GM21717 (cell line): ENCODE data around the gene OR2T10.
A peak's percentile ranks its signal among the peaks of the same experiment; 100 is the strongest.
"Not testable (repeated sequence)": the region's sequence is repeated elsewhere in the genome, so short reads cannot be mapped to it uniquely, and the experiment has no call there.

Experiments
- ATAC-seq: cut with Tn5 transposase; IDR thresholded peaks from one replicate; pipeline ENCODE4 v1.9.1; 2021; ENCODE audit warnings: mild to moderate bottlenecking, moderate library complexity; ENCODE audit not compliant: unreplicated experiment

The OR2T10 gene

GRCh38 chr1:248596615-248597014 lies 885 bp downstream of the OR2T10 start:
- peak; percentile 62 for ATAC-seq

- ATAC-seq: no peak
Observed at GRCh38 chr1:248593226-248593625, 4.3 kb downstream of the OR2T10 start.

GRCh38 chr1:248592655-248593054 lies 4.8 kb downstream of the OR2T10 start:
- ATAC-seq: no peak

GRCh38 chr1:248590055-248590454 lies 7.4 kb downstream of the OR2T10 start:
- ATAC-seq: no peak

- ATAC-seq: no peak
Observed at GRCh38 chr1:248589334-248589733, 8.2 kb downstream of the OR2T10 start.

- ATAC-seq: no peak
Observed at GRCh38 chr1:248585266-248585665, 12.2 kb downstream of the OR2T10 start.

GRCh38 chr1:248576260-248576980 lies 21.1 kb downstream of the OR2T10 start:
- peak; percentile 63 for ATAC-seq

- ATAC-seq: not testable (repeated sequence)
Observed at GRCh38 chr1:248574657-248575056, 22.8 kb downstream of the OR2T10 start, which contains the start of gene OR2T34. Gene OR2T34, minus strand, starts transcription at chr1:248574757. Its CDS starts 0 bp downstream, at chr1:248574757.

GRCh38 chr1:248573856-248574255 lies 23.6 kb downstream of the OR2T10 start:
- ATAC-seq: not testable (repeated sequence)

- not testable (repeated sequence) for ATAC-seq
Observed at GRCh38 chr1:248572049-248572448, 25.5 kb downstream of the OR2T10 start.

- ATAC-seq: not testable (repeated sequence)
Observed at GRCh38 chr1:248570811-248571210, 26.7 kb downstream of the OR2T10 start.

- ATAC-seq: not testable (repeated sequence)
Observed at GRCh38 chr1:248569049-248569448, 28.5 kb downstream of the OR2T10 start.

- ATAC-seq: peak; percentile 61
Observed at GRCh38 chr1:248565530-248566373, 31.7 kb downstream of the OR2T10 start.

- not testable (repeated sequence) for ATAC-seq
Observed at GRCh38 chr1:248562672-248563071, 34.8 kb downstream of the OR2T10 start, which contains the start of gene OR2T29. Gene OR2T29, minus strand, starts transcription at chr1:248562772. Its CDS starts 3,281 bp downstream, at chr1:248559491.

GRCh38 chr1:248551027-248551426 lies 46.5 kb downstream of the OR2T10 start:
- ATAC-seq: not testable (repeated sequence)

- ATAC-seq: not testable (repeated sequence)
Observed at GRCh38 chr1:248547383-248547782, 50.1 kb downstream of the OR2T10 start.
